ENCODE data around the gene KLF9. TPM values are rescaled to one million over a fixed set of nuclear protein-coding genes. Genes with fewer than 3 reads are reported as not detected.

KLF9 gene
- total RNA-seq, 1 donor from 2014 or later, result 6.3 TPM

- no peak for TF ChIP-seq CTCF (conservative IDR thresholded peaks at IDR 0.05; ENCODE audit: low read depth, low read length)
- DNase-seq (ENCODE audit: low read depth), result no peak
- H3K4me3 ChIP-seq (ENCODE audit: low read depth, low read length), result no peak overlapping the region
These were observed 24.7 kb downstream of the KLF9 start for GRCh38 chr9:70389621-70390266.

GRCh38 chr9:70389188-70389587 lies 25.3 kb downstream of the KLF9 start:
- no peak for TF ChIP-seq CTCF (conservative IDR thresholded peaks at IDR 0.05; ENCODE audit: low read depth, low read length)
- no peak for DNase-seq (ENCODE audit: low read depth)
- H3K4me3 ChIP-seq (ENCODE audit: low read depth, low read length), result no peak overlapping the region

GRCh38 chr9:70387663-70388062 lies 26.8 kb downstream of the KLF9 start:
- no peak for TF ChIP-seq CTCF (conservative IDR thresholded peaks at IDR 0.05; ENCODE audit: low read depth, low read length)
- no peak overlapping the region for H3K4me3 ChIP-seq (ENCODE audit: low read depth, low read length)
- no peak for DNase-seq (ENCODE audit: low read depth)

GRCh38 chr9:70385426-70385825 lies 29.0 kb downstream of the KLF9 start:
- no peak for TF ChIP-seq CTCF (conservative IDR thresholded peaks at IDR 0.05; ENCODE audit: low read depth, low read length)
- no peak for DNase-seq (ENCODE audit: low read depth)
- H3K4me3 ChIP-seq (ENCODE audit: low read depth, low read length), result no peak overlapping the region

GRCh38 chr9:70382709-70383605 lies 31.5 kb downstream of the KLF9 start:
- DNase-seq (ENCODE audit: low read depth), result no peak
- no peak overlapping the region for H3K4me3 ChIP-seq (ENCODE audit: low read depth, low read length)
- TF ChIP-seq CTCF (conservative IDR thresholded peaks at IDR 0.05; ENCODE audit: low read depth, low read length), result no peak

GRCh38 chr9:70382046-70382708 lies 32.3 kb downstream of the KLF9 start:
- no peak overlapping the region for H3K4me3 ChIP-seq (ENCODE audit: low read depth, low read length)
- DNase-seq (ENCODE audit: low read depth), result no peak
- TF ChIP-seq CTCF (conservative IDR thresholded peaks at IDR 0.05; ENCODE audit: low read depth, low read length), result no peak
